ENCODE data around the gene CCDC60.

Gene CCDC60

DNA sequence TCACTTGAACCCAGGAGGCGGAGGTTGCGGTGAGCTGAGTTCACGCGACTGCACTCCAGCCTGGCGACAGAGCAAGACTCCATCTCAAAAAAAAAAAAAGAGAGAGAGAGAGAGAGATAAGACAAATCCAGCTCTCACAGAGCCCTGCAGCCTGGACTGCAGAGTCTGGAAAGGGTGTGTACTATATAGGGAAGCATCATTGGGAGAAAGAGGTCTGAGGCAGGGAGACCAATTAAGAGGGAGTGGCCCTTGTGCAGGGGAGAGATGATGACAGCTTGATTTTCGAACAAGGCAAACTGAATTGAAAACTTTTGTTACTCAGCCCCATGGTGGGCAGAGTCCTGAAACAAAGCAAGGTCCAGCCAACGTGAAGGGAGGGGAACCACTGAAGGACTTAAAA lies 116.2 kb downstream of the CCDC60 start:
- H3K36me3 ChIP-seq (ENCODE audit: control insufficient read depth in 1 of 2, insufficient read depth in 2 of 2, low read length in 2 of 2) = no peaks in the 10 kb centered on the region
- no peaks in the 10 kb centered on the region for H3K9me3 ChIP-seq (ENCODE audit: control insufficient read depth in 1 of 2, low read length in 2 of 2)
- H3K4me1 ChIP-seq (ENCODE audit: control insufficient read depth in 1 of 2, insufficient read depth in 2 of 2, low read length in 2 of 2) = no peaks in the 10 kb centered on the region
- no peak overlapping the region for H3K4me3 ChIP-seq (ENCODE audit: low read depth in 1 of 2, low read length in 2 of 2)
- H3K27me3 ChIP-seq (ENCODE audit: control insufficient read depth in 1 of 2, insufficient read depth in 2 of 2, low read length in 2 of 2) = no peaks in the 10 kb centered on the region
- H3K9ac ChIP-seq (ENCODE audit: low read depth in 1 of 2, low read length in 2 of 2) = no peak overlapping the region
- H3K27ac ChIP-seq (ENCODE audit: low read depth, low read length) = no peak overlapping the region

DNA sequence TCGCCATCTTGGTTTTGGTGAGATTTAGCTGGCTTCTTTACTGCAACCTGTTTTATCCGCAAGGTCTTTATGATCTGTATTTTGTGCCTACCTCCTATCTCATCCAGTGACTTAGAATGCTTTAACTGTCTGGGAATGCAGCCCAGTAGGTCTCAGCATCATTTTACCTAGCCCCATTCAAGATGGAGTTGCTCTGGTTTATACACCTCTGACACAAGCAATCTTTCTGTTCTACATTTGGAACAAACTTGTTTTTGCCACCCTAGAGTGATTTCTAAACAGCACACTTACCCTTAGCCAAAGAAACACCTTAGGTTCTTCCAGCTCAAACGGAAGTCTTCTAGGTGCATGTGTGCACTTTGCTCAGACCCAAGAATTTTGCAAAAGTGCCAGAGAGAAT lies 122.3 kb downstream of the CCDC60 start:
- no peaks in the 10 kb centered on the region for H3K27me3 ChIP-seq (ENCODE audit: control insufficient read depth in 1 of 2, insufficient read depth in 2 of 2, low read length in 2 of 2)
- H3K4me3 ChIP-seq (ENCODE audit: low read depth in 1 of 2, low read length in 2 of 2) = no peak overlapping the region
- H3K9me3 ChIP-seq (ENCODE audit: control insufficient read depth in 1 of 2, low read length in 2 of 2) = no peaks in the 10 kb centered on the region
- no peaks in the 10 kb centered on the region for H3K36me3 ChIP-seq (ENCODE audit: control insufficient read depth in 1 of 2, insufficient read depth in 2 of 2, low read length in 2 of 2)
- H3K4me1 ChIP-seq (ENCODE audit: control insufficient read depth in 1 of 2, insufficient read depth in 2 of 2, low read length in 2 of 2) = no peaks in the 10 kb centered on the region
- no peak overlapping the region for H3K9ac ChIP-seq (ENCODE audit: low read depth in 1 of 2, low read length in 2 of 2)
- no peak overlapping the region for H3K27ac ChIP-seq (ENCODE audit: low read depth, low read length)

DNA sequence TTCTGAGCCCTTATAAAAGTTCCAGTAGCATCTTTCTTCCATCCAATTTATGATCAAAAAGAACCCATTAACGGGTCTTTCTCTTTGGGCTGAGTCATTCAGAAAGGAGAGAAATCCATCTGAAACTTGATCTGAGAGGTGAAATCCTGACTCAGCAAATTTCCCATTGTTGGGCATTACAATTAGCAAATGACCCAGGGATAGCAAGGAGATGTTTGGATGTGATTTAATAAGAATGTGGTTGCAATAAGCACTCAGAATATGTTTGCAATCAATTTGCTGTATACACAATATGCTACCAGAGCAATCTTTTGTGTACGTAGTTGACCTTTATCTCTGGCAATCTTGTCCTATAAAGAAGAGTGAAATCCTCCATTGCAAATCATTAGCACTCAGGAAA lies 122.7 kb downstream of the CCDC60 start:
- Histone ChIP-seq H3K27ac (ENCODE audit: low read depth, low read length) (no peak overlapping the region), H3K36me3 (ENCODE audit: control insufficient read depth in 1 of 2, insufficient read depth in 2 of 2, low read length in 2 of 2) (no peaks in the 10 kb centered on the region), H3K9ac (ENCODE audit: low read depth in 1 of 2, low read length in 2 of 2) (no peak overlapping the region)

GRCh38 chr12:119459481-119459880 lies 125.0 kb downstream of the CCDC60 start:
- H3K27me3 ChIP-seq (ENCODE audit: control insufficient read depth in 1 of 2, insufficient read depth in 2 of 2, low read length in 2 of 2) = no peaks in the 10 kb centered on the region
- no peaks in the 10 kb centered on the region for H3K36me3 ChIP-seq (ENCODE audit: control insufficient read depth in 1 of 2, insufficient read depth in 2 of 2, low read length in 2 of 2)
- no peaks in the 10 kb centered on the region for H3K9me3 ChIP-seq (ENCODE audit: control insufficient read depth in 1 of 2, low read length in 2 of 2)
- H3K4me1 ChIP-seq (ENCODE audit: control insufficient read depth in 1 of 2, insufficient read depth in 2 of 2, low read length in 2 of 2) = no peaks in the 10 kb centered on the region
- H3K4me3 ChIP-seq (ENCODE audit: low read depth in 1 of 2, low read length in 2 of 2) = no peak overlapping the region
- no peak overlapping the region for H3K27ac ChIP-seq (ENCODE audit: low read depth, low read length)
- H3K9ac ChIP-seq (ENCODE audit: low read depth in 1 of 2, low read length in 2 of 2) = no peak overlapping the region

More for the DNA sequence above, 122.7 kb downstream of the CCDC60 start:
- Histone ChIP-seq H3K9me3 (ENCODE audit: control insufficient read depth in 1 of 2, low read length in 2 of 2) (no peaks in the 10 kb centered on the region), H3K4me1 (ENCODE audit: control insufficient read depth in 1 of 2, insufficient read depth in 2 of 2, low read length in 2 of 2) (no peaks in the 10 kb centered on the region), H3K4me3 (ENCODE audit: low read depth in 1 of 2, low read length in 2 of 2) (no peak overlapping the region), H3K27me3 (ENCODE audit: control insufficient read depth in 1 of 2, insufficient read depth in 2 of 2, low read length in 2 of 2) (no peaks in the 10 kb centered on the region)

DNA sequence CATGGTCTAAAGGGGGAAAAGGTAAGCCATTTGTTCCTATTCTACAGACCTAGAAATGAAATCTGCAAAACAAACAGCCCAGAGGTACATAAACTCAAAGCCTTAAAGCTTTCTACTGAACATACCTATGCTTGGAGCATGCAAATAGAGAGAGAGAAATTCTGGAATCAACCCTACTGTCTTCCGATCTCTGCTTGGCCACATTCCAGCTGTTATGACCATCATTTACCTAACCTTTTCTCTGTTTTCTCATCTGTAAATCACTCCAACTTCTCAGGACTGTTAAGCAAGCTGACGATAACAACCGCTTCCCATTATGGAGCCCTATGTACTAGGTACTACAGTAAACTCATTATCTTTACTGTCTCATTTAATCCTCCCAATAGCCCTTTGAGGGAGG lies 126.3 kb downstream of the CCDC60 start:
- Histone ChIP-seq H3K9ac (ENCODE audit: low read depth in 1 of 2, low read length in 2 of 2) (no peak overlapping the region), H3K27ac (ENCODE audit: low read depth, low read length) (no peak overlapping the region), H3K9me3 (ENCODE audit: control insufficient read depth in 1 of 2, low read length in 2 of 2) (no peaks in the 10 kb centered on the region), H3K36me3 (ENCODE audit: control insufficient read depth in 1 of 2, insufficient read depth in 2 of 2, low read length in 2 of 2) (no peaks in the 10 kb centered on the region), H3K27me3 (ENCODE audit: control insufficient read depth in 1 of 2, insufficient read depth in 2 of 2, low read length in 2 of 2) (no peaks in the 10 kb centered on the region), H3K4me1 (ENCODE audit: control insufficient read depth in 1 of 2, insufficient read depth in 2 of 2, low read length in 2 of 2) (no peaks in the 10 kb centered on the region), H3K4me3 (ENCODE audit: low read depth in 1 of 2, low read length in 2 of 2) (no peak overlapping the region)

DNA sequence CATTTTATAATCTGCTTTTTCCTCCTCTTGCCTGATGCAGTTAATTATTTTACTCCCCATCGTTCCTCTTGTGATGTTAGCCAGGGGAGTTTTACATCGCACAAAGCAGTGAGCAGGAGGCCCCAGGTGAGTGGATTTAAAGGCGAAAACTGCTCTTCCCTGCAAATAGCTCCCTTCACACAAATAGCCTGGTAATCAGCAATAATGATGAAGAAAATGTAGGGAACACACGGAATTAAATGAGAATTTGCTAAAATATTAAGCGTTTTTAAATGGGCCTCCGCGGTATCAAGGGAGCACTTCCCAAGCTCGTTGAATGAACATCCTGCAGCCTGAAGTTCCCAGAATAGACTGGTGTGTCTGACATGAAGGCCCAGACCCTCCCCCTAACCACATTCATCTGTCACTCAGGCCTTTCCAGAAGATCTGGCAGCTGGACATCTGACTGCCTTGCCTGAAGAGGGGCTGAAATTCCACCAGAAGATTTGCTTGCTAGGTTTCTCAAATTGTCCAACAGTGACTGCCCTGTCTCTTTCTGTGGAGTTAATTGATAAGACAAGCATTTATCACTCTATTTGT lies 127.2 kb downstream of the CCDC60 start:
- Histone ChIP-seq H3K4me3 (ENCODE audit: low read depth in 1 of 2, low read length in 2 of 2) (no peak overlapping the region), H3K36me3 (ENCODE audit: control insufficient read depth in 1 of 2, insufficient read depth in 2 of 2, low read length in 2 of 2) (no peaks in the 10 kb centered on the region), H3K27me3 (ENCODE audit: control insufficient read depth in 1 of 2, insufficient read depth in 2 of 2, low read length in 2 of 2) (no peaks in the 10 kb centered on the region), H3K9ac (ENCODE audit: low read depth in 1 of 2, low read length in 2 of 2) (no peak overlapping the region), H3K27ac (ENCODE audit: low read depth, low read length) (no peak overlapping the region), H3K9me3 (ENCODE audit: control insufficient read depth in 1 of 2, low read length in 2 of 2) (no peaks in the 10 kb centered on the region), H3K4me1 (ENCODE audit: control insufficient read depth in 1 of 2, insufficient read depth in 2 of 2, low read length in 2 of 2) (no peaks in the 10 kb centered on the region)

DNA sequence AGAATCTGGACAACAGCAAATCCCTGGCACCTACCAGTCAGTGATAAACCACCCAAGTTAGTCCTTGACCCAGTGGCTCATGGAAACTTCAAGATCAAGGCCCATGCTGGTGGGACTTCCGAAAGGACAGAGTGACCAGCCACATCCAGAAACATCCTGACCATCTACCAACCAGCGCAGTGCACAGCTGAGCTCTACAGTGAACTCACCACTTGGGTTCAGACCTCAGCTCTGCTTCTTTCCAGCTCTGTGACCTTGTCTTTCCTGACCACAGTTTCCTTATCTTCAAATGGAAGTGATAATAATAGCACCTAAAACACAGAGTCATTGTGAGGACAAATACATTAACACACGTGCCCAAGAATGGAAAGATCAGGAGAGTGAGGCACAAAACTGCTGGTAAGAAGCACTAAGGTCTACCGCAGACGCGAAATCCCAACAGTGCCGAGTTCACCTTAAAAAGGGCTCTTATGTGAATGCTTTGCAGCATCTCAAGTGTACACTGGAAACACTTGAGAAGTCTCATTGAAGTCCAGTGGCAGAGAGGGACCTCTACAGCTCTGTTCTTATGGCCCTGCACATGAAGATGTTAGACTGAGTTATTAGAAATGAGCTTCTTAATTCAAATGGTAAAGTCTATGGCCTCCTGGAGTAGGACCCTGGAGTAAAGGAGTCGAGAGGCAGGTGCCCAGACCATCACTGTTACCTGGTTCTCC lies 128.8 kb downstream of the CCDC60 start:
- Histone ChIP-seq H3K4me3 (ENCODE audit: low read depth in 1 of 2, low read length in 2 of 2) (no peak overlapping the region), H3K4me1 (ENCODE audit: control insufficient read depth in 1 of 2, insufficient read depth in 2 of 2, low read length in 2 of 2) (no peaks in the 10 kb centered on the region), H3K36me3 (ENCODE audit: control insufficient read depth in 1 of 2, insufficient read depth in 2 of 2, low read length in 2 of 2) (no peaks in the 10 kb centered on the region), H3K27ac (ENCODE audit: low read depth, low read length) (no peak overlapping the region), H3K27me3 (ENCODE audit: control insufficient read depth in 1 of 2, insufficient read depth in 2 of 2, low read length in 2 of 2) (no peaks in the 10 kb centered on the region), H3K9me3 (ENCODE audit: control insufficient read depth in 1 of 2, low read length in 2 of 2) (no peaks in the 10 kb centered on the region), H3K9ac (ENCODE audit: low read depth in 1 of 2, low read length in 2 of 2) (no peak overlapping the region)

GRCh38 chr12:119468296-119468695 lies 133.8 kb downstream of the CCDC60 start:
- Histone ChIP-seq H3K36me3 (ENCODE audit: control insufficient read depth in 1 of 2, insufficient read depth in 2 of 2, low read length in 2 of 2) (no peaks in the 10 kb centered on the region), H3K27ac (ENCODE audit: low read depth, low read length) (no peak overlapping the region), H3K9me3 (ENCODE audit: control insufficient read depth in 1 of 2, low read length in 2 of 2) (no peaks in the 10 kb centered on the region), H3K4me1 (ENCODE audit: control insufficient read depth in 1 of 2, insufficient read depth in 2 of 2, low read length in 2 of 2) (no peaks in the 10 kb centered on the region), H3K9ac (ENCODE audit: low read depth in 1 of 2, low read length in 2 of 2) (no peak overlapping the region), H3K27me3 (ENCODE audit: control insufficient read depth in 1 of 2, insufficient read depth in 2 of 2, low read length in 2 of 2) (no peaks in the 10 kb centered on the region), H3K4me3 (ENCODE audit: low read depth in 1 of 2, low read length in 2 of 2) (no peak overlapping the region)

DNA sequence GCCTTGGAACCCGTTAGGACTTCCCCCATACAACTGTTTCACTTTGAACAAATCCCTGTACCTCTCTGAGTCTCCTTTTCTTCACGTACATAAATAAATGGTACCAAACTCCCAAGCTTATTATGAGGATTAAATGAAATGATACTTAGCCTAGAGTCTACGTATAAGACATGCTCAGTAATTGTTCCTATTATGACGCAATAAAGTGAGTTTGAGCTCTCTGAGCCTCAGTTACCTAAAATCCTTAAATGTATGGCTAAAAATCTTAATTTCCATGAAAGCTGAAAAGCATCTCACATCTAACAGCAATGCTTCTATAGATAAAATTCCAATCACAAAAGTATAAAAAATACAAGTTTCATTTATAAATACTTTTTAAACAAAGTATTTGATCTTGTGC lies 141.1 kb downstream of the CCDC60 start:
- Histone ChIP-seq H3K27me3 (ENCODE audit: control insufficient read depth in 1 of 2, insufficient read depth in 2 of 2, low read length in 2 of 2) (no peaks in the 10 kb centered on the region), H3K4me1 (ENCODE audit: control insufficient read depth in 1 of 2, insufficient read depth in 2 of 2, low read length in 2 of 2) (no peaks in the 10 kb centered on the region), H3K9ac (ENCODE audit: low read depth in 1 of 2, low read length in 2 of 2) (no peak overlapping the region), H3K4me3 (ENCODE audit: low read depth in 1 of 2, low read length in 2 of 2) (no peak overlapping the region), H3K9me3 (ENCODE audit: control insufficient read depth in 1 of 2, low read length in 2 of 2) (no peaks in the 10 kb centered on the region), H3K27ac (ENCODE audit: low read depth, low read length) (no peak overlapping the region), H3K36me3 (ENCODE audit: control insufficient read depth in 1 of 2, insufficient read depth in 2 of 2, low read length in 2 of 2) (no peaks in the 10 kb centered on the region)

DNA sequence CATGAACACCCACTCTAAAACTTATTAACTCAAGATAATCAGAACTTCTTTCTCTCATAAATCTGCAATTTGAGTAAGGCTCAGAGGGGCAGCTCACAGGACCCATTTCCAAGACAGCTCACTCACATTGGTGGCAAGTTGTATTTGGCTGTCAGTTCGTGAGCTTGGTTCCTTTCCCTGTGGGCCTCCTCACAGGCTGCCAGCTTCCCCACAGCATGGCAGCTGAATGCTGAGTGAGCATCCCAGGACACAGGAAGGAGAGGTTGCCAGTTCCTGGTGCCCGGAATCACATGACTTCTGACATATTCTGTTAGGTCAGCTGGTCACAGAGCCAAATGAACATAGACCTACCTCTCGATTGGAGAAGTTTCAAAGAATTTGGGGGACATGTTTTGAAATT lies 142.4 kb downstream of the CCDC60 start:
- H3K36me3 ChIP-seq (ENCODE audit: control insufficient read depth in 1 of 2, insufficient read depth in 2 of 2, low read length in 2 of 2) = no peaks in the 10 kb centered on the region
- H3K27ac ChIP-seq (ENCODE audit: low read depth, low read length) = no peak overlapping the region
- H3K4me3 ChIP-seq (ENCODE audit: low read depth in 1 of 2, low read length in 2 of 2) = no peak overlapping the region
- H3K27me3 ChIP-seq (ENCODE audit: control insufficient read depth in 1 of 2, insufficient read depth in 2 of 2, low read length in 2 of 2) = no peaks in the 10 kb centered on the region
- H3K9ac ChIP-seq (ENCODE audit: low read depth in 1 of 2, low read length in 2 of 2) = no peak overlapping the region
- no peaks in the 10 kb centered on the region for H3K9me3 ChIP-seq (ENCODE audit: control insufficient read depth in 1 of 2, low read length in 2 of 2)
- H3K4me1 ChIP-seq (ENCODE audit: control insufficient read depth in 1 of 2, insufficient read depth in 2 of 2, low read length in 2 of 2) = no peaks in the 10 kb centered on the region
